WTC11 (cell line): Measurements from ENCODE around the gene MLEC. TPM values are rescaled to one million over a fixed set of nuclear protein-coding genes. Genes with fewer than 3 reads are reported as not detected.

Experiments
- total RNA-seq: library from RNA; stranded (reverse); gene quantifications from 3 replicates; pipeline ENCODE4 v1.2.3, GENCODE V29; 2021

Gene MLEC
- total RNA-seq, 1 experiment from 2014 or later: 278 TPM

Other genes with a start within 250 kb of the MLEC start
- gene COX6A1, start 249.0 kb upstream of the MLEC start, total RNA-seq: 511 to 573 TPM (median 515 TPM) in 3 replicates
- 59.5 to 75.3 TPM (median 60.4 TPM) in 3 replicates for gene TRIAP1, start 240.8 kb upstream of the MLEC start, total RNA-seq
- 29.8 to 36.9 TPM (median 33.9 TPM) in 3 replicates for gene GATC, start 240.7 kb upstream of the MLEC start, total RNA-seq
- 274 to 286 TPM (median 276 TPM) in 3 replicates for gene SRSF9, start 217.4 kb upstream of the MLEC start, total RNA-seq
- gene DYNLL1, start 191.0 kb upstream of the MLEC start, total RNA-seq: 327 to 470 TPM (median 463 TPM) in 3 replicates
- 35.1 to 44.9 TPM (median 44.5 TPM) in 3 replicates for gene COQ5, start 158.0 kb upstream of the MLEC start, total RNA-seq
- 151 to 160 TPM (median 155 TPM) in 3 replicates for gene RNF10, start 152.8 kb upstream of the MLEC start, total RNA-seq
- 53.9 to 57.7 TPM (median 54.7 TPM) in 3 replicates for gene POP5, start 105.7 kb upstream of the MLEC start, total RNA-seq
- gene CABP1, start 46.5 kb upstream of the MLEC start, total RNA-seq: 10.1 to 14.1 TPM (median 10.7 TPM) in 3 replicates
- 49.9 to 53.3 TPM (median 50.3 TPM) in 3 replicates for gene UNC119B, start 23.3 kb downstream of the MLEC start, total RNA-seq
- gene ACADS, start 38.7 kb downstream of the MLEC start, total RNA-seq: 11.0 to 12.6 TPM (median 11.6 TPM) in 3 replicates
- gene SPPL3, start 217.2 kb downstream of the MLEC start, total RNA-seq: 32.5 to 35.5 TPM (median 33.8 TPM) in 3 replicates